Heart left ventricle (tissue), 16 donors: ENCODE results near the gene PLD4. TPM values are rescaled to one million over a fixed set of nuclear protein-coding genes. Genes with fewer than 3 reads are reported as not detected.

Experiments used
- ATAC-seq, 4 donors: fragments of 200-7000 bp; cut with Tn5 transposase; one replicate each; pipeline ENCODE4 v1.9.1; 2020 to 2022; ENCODE audit warnings: moderate library complexity in 4 of 4, mild to moderate bottlenecking in 3 of 4, moderate number of reproducible peaks in 1 of 4
- DNase-seq, 5 donors: peaks; one replicate each; pipeline ENCODE4 v3.0.0-alpha.2; 2020
- H3K27ac ChIP-seq, 12 donors: fragments of 200-600 bp; sonication (generic) in 4 of 12; one replicate each; pipeline versions ENCODE4 v1.5.0 to v1.8.0; 2016 to 2022; ENCODE audit warnings: mild to moderate bottlenecking in 2 of 12
- H3K27me3 ChIP-seq, 9 donors: fragments of 200-600 bp; sonication (generic) in 2 of 9; one replicate each; pipeline versions ENCODE4 v1.5.1 to v1.8.0; 2016 to 2022; ENCODE audit warnings: mild to moderate bottlenecking in 3 of 9
- H3K36me3 ChIP-seq, 9 donors: fragments of 200-600 bp; sonication (generic) in 2 of 9; one replicate each; pipeline versions ENCODE4 v1.5.0 to v1.8.0; 2018 to 2022; ENCODE audit warnings: mild to moderate bottlenecking in 2 of 9
- H3K4me1 ChIP-seq, 12 donors: fragments of 200-600 bp; sonication (generic) in 4 of 12; one replicate each; pipeline versions ENCODE4 v1.5.0 to v1.8.0; 2016 to 2022; ENCODE audit warnings: mild to moderate bottlenecking in 3 of 12
- H3K4me3 ChIP-seq, 12 donors: fragments of 200-600 bp; sonication (generic) in 4 of 12; one replicate each; pipeline versions ENCODE4 v1.5.0 to v1.8.0; 2017 to 2022; ENCODE audit warnings: mild to moderate bottlenecking in 9 of 12, moderate library complexity in 4 of 12
- H3K9me3 ChIP-seq, 12 donors: fragments of 200-600 bp; sonication (generic) in 4 of 12; one replicate each; pipeline versions ENCODE4 v1.5.0 to v1.8.0; 2016 to 2022; ENCODE audit warnings: mild to moderate bottlenecking in 1 of 12
- POLR2A ChIP-seq, 2 donors: fragments of 450-650 bp; IDR thresholded peaks; one replicate each; pipeline ENCODE4 v1.6.1; 2017; ENCODE audit warnings: antibody characterized with exemption in 2 of 2, mild to moderate bottlenecking in 2 of 2, moderate library complexity in 2 of 2
- whole genome bisulfite sequencing, 4 donors: extraction: QIAGEN DNeasy Blood & Tissue Kit in 2 of 4; methylation state at CpG; one replicate each; pipeline versions ENCODE4 v1.1.5 to v1.1.7; 2013 to 2018; 5-methylcytosine and 5-hydroxymethylcytosine counted together
- intact Hi-C, 10 donors: fragments of 100-400 bp; cut with DNase I; formaldehyde crosslinking; loops; one replicate each; pipeline versions ENCODE4 v1.11.1 to v1.14.2; 2022
- polyA plus RNA-seq, 2 donors: library from polyadenylated mRNA; stranded (reverse); fragments of 200-250 nt; gene quantifications; one replicate each; pipeline ENCODE4 v1.2.3, GENCODE V29; 2013
- total RNA-seq, 9 donors: library from RNA; depleted of rRNA in 2 of 9; stranded (reverse); fragments of >200 nt in 2 of 9; fragmentation: NEBNext Ultra II Directional in 3 of 9; extraction: Animal tissue kit (Norgen Biotek cat#: 25700) in 3 of 9; gene quantifications; one replicate each; pipeline versions ENCODE4 v1.1.0 to v1.2.4, GENCODE V29; 2016 to 2023
- TF ChIP-seq, protein P1 (sequence below), 12 donors: fragments of 200-600 bp; sonication (generic) in 4 of 12; IDR thresholded peaks; one replicate each; pipeline versions ENCODE4 v1.5.0 to v1.8.0; 2018 to 2022; ENCODE audit warnings: antibody characterized with exemption in 12 of 12, mild to moderate bottlenecking in 5 of 12
- donor health status: ischemic (EF 13 %, LVEDD 7.1; RV severe dilation, severe dysfunction).
- donor health status: healthy with polysubstance abuse.
- donor health status: DM: no; HTN: yes; CAD: no.
- donor health status: DM: no; HTN: no; CAD: no.
- donor health status: ischemic (EF 25% LVEDD 6.9; RV normal size, moderate dysfunction).
- donor health status: ischemic (EF 25% LVEDD 5.7; RV mildly dilated, moderate dysfunction).
- donor health status: healthy.
- donor health status: DM: yes; HTN: yes; CAD: no.
- donor health status: ischemic (EF 35%, LVEDD 5.7; RV mildly dilated, moderate dysfunction).
- donor health status: nonischemic (EF 11% LVEDD 7.7; RV severe dilation, severe dysfunction).
- donor health status: DM: yes; HTN: yes; CAD: no.
- donor health status: PGD.
- donor health status: ischemic (EF 29% LVEDD 5.4; RV normal size, mild dysfunction).
- donor health status: nonischemic (EF 23%, LVEDD 6.1; RV moderate dilation, normal function).

PLD4 gene
- total and polyA plus RNA-seq, 11 donors: 0.12 to 1.5 (median 0.33) TPM; not detected in 5

DNA sequence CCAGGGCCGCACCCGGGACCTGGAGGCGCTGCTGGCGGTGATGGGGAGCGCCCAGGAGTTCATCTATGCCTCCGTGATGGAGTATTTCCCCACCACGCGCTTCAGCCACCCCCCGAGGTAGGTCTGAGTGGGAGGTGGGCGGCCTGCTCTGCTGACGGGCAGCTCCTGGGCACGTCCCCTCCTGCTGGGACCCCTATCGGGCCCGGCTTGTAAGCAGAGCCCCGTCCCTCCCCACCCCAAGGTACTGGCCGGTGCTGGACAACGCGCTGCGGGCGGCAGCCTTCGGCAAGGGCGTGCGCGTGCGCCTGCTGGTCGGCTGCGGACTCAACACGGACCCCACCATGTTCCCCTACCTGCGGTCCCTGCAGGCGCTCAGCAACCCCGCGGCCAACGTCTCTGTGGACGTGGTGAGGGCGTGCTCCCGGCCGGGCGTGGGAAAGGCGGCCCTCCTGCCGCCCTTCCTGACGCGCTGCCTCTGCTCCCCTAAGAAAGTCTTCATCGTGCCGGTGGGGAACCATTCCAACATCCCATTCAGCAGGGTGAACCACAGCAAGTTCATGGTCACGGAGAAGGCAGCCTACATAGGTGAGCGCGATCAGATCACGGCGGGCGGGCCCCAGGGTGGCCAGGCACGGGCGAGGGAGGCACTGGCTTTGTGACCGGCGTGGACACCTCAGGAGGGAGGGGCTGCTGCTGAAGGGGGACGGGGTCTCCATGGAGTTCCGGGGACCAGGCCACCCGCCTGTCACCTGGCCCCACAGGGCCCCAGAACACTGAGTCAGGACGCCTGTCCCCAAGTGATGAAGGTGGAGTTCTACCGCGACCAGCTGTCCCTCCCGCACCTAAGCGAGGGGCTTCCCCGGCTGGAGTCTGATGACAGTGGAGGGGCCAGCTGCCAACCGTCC is 7.3 kb downstream of the PLD4 start:
- Histone ChIP-seq H3K9me3 (no peaks in the 10 kb centered on the region), H3K27ac (peak overlapping the region in 1 of 12 donors; percentile 76), H3K27me3 (peaks cover 0 to 22% (median 5%) of the 10 kb centered on the region in 9 donors), H3K4me3 (peak overlapping the region in 11 of 12 donors; percentile 55 to 86 (median 69)), H3K4me1 (peaks cover 0 to 18% (median 13%) of the 10 kb centered on the region in 12 donors), H3K36me3 (no peaks in the 10 kb centered on the region)
- intact Hi-C loops: loop anchor here in 3 of 10 donors (2.0 to 5.0 kb wide), 2 partner anchors 35 kb away; no protein-coding TSS in a partner anchor
- ATAC-seq (no peak), DNase-seq (peak in 2 of 5 donors; percentile 30 to 66)
- 16 to 41% (median 26%) methylated on average over 32 to 64 of the region's 64 CpGs for WGBS, 4 donors
- TF ChIP-seq, protein P1, sequence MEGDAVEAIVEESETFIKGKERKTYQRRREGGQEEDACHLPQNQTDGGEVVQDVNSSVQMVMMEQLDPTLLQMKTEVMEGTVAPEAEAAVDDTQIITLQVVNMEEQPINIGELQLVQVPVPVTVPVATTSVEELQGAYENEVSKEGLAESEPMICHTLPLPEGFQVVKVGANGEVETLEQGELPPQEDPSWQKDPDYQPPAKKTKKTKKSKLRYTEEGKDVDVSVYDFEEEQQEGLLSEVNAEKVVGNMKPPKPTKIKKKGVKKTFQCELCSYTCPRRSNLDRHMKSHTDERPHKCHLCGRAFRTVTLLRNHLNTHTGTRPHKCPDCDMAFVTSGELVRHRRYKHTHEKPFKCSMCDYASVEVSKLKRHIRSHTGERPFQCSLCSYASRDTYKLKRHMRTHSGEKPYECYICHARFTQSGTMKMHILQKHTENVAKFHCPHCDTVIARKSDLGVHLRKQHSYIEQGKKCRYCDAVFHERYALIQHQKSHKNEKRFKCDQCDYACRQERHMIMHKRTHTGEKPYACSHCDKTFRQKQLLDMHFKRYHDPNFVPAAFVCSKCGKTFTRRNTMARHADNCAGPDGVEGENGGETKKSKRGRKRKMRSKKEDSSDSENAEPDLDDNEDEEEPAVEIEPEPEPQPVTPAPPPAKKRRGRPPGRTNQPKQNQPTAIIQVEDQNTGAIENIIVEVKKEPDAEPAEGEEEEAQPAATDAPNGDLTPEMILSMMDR (IDR thresholded peaks at IDR 0.05): no peak
- TF ChIP-seq POLR2A (IDR thresholded peaks at IDR 0.05): no peak

DNA sequence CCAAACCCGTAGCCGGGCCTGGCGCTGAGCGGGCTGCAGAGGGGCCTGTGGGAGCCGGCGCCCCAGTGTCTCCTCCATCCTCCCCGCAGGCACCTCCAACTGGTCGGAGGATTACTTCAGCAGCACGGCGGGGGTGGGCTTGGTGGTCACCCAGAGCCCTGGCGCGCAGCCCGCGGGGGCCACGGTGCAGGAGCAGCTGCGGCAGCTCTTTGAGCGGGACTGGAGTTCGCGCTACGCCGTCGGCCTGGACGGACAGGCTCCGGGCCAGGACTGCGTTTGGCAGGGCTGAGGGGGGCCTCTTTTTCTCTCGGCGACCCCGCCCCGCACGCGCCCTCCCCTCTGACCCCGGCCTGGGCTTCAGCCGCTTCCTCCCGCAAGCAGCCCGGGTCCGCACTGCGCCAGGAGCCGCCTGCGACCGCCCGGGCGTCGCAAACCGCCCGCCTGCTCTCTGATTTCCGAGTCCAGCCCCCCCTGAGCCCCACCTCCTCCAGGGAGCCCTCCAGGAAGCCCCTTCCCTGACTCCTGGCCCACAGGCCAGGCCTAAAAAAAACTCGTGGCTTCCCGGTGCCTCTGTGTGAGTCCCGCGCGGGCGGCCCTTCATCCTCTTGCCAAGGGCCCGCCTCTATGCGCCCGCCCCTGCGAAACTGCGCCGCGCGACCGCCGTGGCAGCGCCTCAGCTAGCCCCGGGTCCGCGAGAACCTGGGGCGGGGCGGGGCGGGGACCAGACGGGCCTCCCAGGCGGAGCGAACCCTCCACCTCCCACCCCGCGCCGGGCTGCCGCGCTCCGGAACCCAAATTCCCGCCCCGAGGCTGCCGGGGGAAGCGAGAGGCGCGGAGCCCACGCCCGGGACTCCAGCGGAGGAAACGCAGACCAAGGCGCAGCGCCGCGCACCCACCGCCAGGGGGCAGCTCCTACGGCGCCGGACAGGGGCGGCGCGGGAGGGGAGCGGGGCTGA is 8.3 kb downstream of the PLD4 start:
- Histone ChIP-seq H3K27ac (peak overlapping the region in 7 of 12 donors; percentile 19 to 76 (median 57)), H3K27me3 (peaks cover 0 to 22% (median 5%) of the 10 kb centered on the region in 9 donors), H3K4me3 (peak overlapping the region; percentile 52 to 86 (median 69)), H3K9me3 (no peaks in the 10 kb centered on the region), H3K36me3 (no peaks in the 10 kb centered on the region), H3K4me1 (peaks cover 0 to 18% (median 13%) of the 10 kb centered on the region in 12 donors)
- DNase-seq: peak; percentile 88 to 94 (median 88)
- peak; percentile 67 to 90 (median 86) for ATAC-seq
- intact Hi-C loops: loop anchor here in 3 of 10 donors (1.0 to 5.0 kb wide), 3 partner anchors 34 to 112 kb away; no protein-coding TSS in a partner anchor
- 2 to 6% (median 4%) methylated on average over 59 to 100 of the region's 100 CpGs for WGBS, 4 donors
- TF ChIP-seq POLR2A (IDR thresholded peaks at IDR 0.05): no peak
- TF ChIP-seq, protein P1 (IDR thresholded peaks at IDR 0.05): peak; percentile 60 to 81 (median 73)

DNA sequence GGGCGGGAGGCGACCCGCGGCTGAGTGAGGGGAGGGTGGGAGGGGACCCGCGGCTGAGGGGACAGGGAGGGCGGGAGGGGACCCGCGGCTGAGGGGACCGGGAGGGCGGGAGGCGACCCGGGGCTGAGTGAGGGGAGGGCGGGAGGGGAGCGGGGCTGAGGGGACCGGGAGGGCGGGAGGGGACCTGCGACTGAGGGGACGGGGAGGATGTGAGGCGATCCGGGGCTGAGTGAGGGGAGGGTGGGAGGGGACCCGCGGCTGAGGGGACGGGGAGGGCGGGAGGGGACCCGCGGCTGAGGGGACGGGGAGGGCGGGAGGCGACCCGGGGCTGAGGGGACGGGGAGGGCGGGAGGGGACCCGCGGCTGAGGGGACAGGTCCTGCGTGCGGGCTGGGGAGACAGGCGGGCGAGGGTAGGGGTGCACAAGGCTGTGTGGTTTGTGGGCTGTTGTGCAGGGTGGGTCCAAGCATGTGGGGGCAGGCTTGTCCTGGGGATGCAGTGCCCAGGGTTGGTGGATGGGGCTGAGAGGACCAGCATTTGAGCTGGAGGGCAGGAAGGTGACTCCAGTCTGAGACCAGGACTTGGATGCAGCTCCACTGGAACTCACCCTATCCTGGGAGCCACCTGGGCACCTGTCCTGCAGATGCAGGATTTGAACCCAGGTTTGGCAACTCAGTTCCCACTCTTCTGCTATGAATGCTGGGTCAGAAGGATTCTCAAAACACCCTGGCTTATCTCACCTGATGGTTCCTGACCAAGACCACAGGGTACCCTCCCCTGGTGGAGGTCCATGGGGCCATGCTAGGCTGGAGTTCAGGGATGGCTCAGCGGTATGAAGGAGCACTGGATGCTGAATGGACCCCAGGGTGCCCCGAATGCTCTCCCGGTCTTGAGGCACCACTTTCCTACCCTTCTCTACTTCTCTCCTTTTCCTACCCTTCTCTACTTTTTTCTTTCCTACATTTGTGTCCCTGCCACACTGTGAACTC is 9.4 kb downstream of the PLD4 start:
- TF ChIP-seq POLR2A (IDR thresholded peaks at IDR 0.05): no peak
- TF ChIP-seq, protein P1 (IDR thresholded peaks at IDR 0.05): no peak
- ATAC-seq: no peak
- peaks cover 0 to 22% (median 5%) of the 10 kb centered on the region in 9 donors for H3K27me3 ChIP-seq
- intact Hi-C loops: loop anchor here in 3 of 10 donors (1.0 to 5.0 kb wide), 3 partner anchors 33 to 111 kb away; no protein-coding TSS in a partner anchor
- H3K9me3 ChIP-seq: no peaks in the 10 kb centered on the region
- H3K27ac ChIP-seq: peak overlapping the region in 2 of 12 donors; percentile 60 to 76
- DNase-seq: peak in 1 of 5 donors; percentile 32
- peak overlapping the region; percentile 52 to 86 (median 69) for H3K4me3 ChIP-seq
- no peaks in the 10 kb centered on the region for H3K36me3 ChIP-seq
- 11 to 30% (median 19%) methylated on average over 11 to 42 of the region's 42 CpGs for WGBS, 4 donors
- peaks cover 0 to 19% (median 13%) of the 10 kb centered on the region in 12 donors for H3K4me1 ChIP-seq
